Neural progenitor cell (in vitro differentiated cells): ENCODE data around the gene ZBP1.

Source experiments
- CTCF ChIP-seq: fragments of 200-600 bp; sonication (generic); IDR thresholded peaks from 2 replicates; pipeline ENCODE4 v1.5.1; 2017; ENCODE audit warnings: antibody characterized with exemption, mild to moderate bottlenecking
- EZH2 ChIP-seq: fragments of 200-600 bp; sonication (generic); IDR thresholded peaks from 2 replicates; pipeline ENCODE4 v1.6.1; 2017; ENCODE audit warnings: antibody characterized with exemption, mild to moderate bottlenecking, moderate library complexity
- EZH2phosphoT487 ChIP-seq: fragments of 200-600 bp; sonication (generic); IDR thresholded peaks from 2 replicates; pipeline ENCODE4 v1.6.1; 2017; ENCODE audit warnings: antibody characterized with exemption

- TF ChIP-seq CTCF = no peak
- TF ChIP-seq EZH2 = no peak
- no peak for TF ChIP-seq EZH2phosphoT487
Observed at GRCh38 chr20:57614490-57615444, 5.5 kb downstream of the ZBP1 start.
